PFSK-1 (cell line): ENCODE results near the gene PIEZO2.

Source experiments
- FOXP2 ChIP-seq: optimal IDR thresholded peaks from 2 replicates; pipeline ENCODE3; 2011; ENCODE audit warnings: borderline replicate concordance, control low read depth, inconsistent platforms; ENCODE audit not compliant: insufficient read depth; ENCODE audit errors: extremely low read length, extremely low read depth
- POLR2AphosphoS5 ChIP-seq: IDR thresholded peaks from 2 replicates; pipeline ENCODE4 v1.6.1; 2012; ENCODE audit warnings: low read depth, mild to moderate bottlenecking, control low read depth, low read length, moderate library complexity
- SIN3A ChIP-seq: IDR thresholded peaks from 2 replicates; pipeline ENCODE4 v1.6.1; 2012; ENCODE audit warnings: mild to moderate bottlenecking, low read length, moderate library complexity, borderline replicate concordance; ENCODE audit not compliant: insufficient read depth
- TAF1 ChIP-seq: IDR thresholded peaks from 2 replicates; pipeline ENCODE4 v1.6.1; 2012; ENCODE audit warnings: low read length, control low read depth, borderline replicate concordance; ENCODE audit not compliant: insufficient read depth
- TF ChIP-seq, protein P1 (sequence below), 2 experiments: IDR thresholded peaks; 2 replicates each; pipeline versions ENCODE4 v1.6.1 to v1.8.0; 2011 to 2012; ENCODE audit warnings: low read depth in 2 of 2, low read length in 2 of 2, control low read depth in 1 of 2, inconsistent platforms in 1 of 2, mild to moderate bottlenecking in 1 of 2, moderate library complexity in 1 of 2; ENCODE audit not compliant: insufficient read depth in 1 of 2

The PIEZO2 gene

DNA sequence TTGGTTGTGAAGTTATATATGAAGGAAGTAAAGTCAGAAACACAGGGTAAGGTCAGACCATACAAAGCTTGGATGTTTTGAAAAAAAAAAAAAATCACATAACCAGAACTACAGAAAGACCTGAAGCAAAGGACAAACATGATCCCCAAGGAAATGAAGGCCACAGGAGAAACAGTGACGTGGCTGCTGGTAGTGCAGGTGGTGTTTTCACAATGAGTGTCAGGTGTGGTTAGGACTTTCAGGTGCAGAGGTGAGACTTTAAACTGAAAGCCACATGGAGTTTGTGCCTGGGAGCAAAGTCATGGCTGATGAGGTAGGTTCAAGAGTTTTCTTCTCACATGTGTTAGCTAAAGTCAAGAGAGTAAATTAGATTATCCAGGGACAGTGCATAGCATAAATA is 270.7 kb downstream of the PIEZO2 start:
- TF ChIP-seq TAF1 (no peak), SIN3A (no peak), POLR2AphosphoS5 (no peak), FOXP2 (no peak)
- TF ChIP-seq, protein P1, sequence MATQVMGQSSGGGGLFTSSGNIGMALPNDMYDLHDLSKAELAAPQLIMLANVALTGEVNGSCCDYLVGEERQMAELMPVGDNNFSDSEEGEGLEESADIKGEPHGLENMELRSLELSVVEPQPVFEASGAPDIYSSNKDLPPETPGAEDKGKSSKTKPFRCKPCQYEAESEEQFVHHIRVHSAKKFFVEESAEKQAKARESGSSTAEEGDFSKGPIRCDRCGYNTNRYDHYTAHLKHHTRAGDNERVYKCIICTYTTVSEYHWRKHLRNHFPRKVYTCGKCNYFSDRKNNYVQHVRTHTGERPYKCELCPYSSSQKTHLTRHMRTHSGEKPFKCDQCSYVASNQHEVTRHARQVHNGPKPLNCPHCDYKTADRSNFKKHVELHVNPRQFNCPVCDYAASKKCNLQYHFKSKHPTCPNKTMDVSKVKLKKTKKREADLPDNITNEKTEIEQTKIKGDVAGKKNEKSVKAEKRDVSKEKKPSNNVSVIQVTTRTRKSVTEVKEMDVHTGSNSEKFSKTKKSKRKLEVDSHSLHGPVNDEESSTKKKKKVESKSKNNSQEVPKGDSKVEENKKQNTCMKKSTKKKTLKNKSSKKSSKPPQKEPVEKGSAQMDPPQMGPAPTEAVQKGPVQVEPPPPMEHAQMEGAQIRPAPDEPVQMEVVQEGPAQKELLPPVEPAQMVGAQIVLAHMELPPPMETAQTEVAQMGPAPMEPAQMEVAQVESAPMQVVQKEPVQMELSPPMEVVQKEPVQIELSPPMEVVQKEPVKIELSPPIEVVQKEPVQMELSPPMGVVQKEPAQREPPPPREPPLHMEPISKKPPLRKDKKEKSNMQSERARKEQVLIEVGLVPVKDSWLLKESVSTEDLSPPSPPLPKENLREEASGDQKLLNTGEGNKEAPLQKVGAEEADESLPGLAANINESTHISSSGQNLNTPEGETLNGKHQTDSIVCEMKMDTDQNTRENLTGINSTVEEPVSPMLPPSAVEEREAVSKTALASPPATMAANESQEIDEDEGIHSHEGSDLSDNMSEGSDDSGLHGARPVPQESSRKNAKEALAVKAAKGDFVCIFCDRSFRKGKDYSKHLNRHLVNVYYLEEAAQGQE (IDR thresholded peaks at IDR 0.05; ENCODE audit: insufficient read depth in 1 of 2, low read depth in 2 of 2, low read length in 2 of 2) = no peak

DNA sequence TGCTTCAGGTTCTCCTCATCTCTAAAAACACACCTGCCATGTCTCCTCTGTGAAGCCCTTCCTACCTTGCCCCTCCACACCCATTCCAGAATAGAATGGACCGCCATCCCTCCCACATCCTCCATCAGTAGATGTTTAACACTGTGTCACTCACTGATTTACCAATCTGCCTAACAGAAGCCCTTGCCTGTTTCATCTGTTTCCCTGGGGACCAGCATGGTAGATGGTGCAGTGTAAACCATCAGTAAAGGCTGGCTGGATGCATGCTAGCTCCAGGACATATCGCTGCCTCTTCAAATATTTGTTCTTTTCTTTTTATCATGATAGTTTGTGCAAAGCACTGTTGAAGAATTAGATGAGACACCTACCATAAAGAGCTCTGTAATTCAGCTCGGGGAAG is 271.4 kb downstream of the PIEZO2 start:
- TF ChIP-seq SIN3A = no peak
- TF ChIP-seq POLR2AphosphoS5 = no peak
- no peak for TF ChIP-seq TAF1
- TF ChIP-seq, protein P1 (IDR thresholded peaks at IDR 0.05; ENCODE audit: insufficient read depth in 1 of 2, low read depth in 2 of 2, low read length in 2 of 2) = no peak
- TF ChIP-seq FOXP2 = no peak

DNA sequence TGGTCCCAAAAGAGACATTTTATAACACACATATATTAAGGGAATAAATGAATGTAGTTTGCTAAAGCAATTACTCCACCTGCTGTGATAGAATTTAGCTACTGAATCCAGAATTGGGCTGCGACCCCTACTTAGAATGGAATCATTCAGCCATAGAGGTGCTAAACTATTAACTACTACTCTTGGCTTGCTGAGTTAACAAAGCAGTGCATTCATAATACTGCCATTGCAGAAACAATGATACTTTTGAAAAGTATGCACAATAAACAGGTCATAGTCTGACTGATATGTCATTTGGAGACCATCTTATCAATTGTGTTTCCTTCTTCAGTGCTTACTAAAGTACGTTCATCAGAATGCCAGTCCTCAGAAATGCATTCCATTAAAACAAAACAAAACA is 273.6 kb downstream of the PIEZO2 start:
- TF ChIP-seq SIN3A = no peak
- TF ChIP-seq TAF1 = no peak
- no peak for TF ChIP-seq POLR2AphosphoS5
- TF ChIP-seq, protein P1 (IDR thresholded peaks at IDR 0.05; ENCODE audit: insufficient read depth in 1 of 2, low read depth in 2 of 2, low read length in 2 of 2) = no peak
- TF ChIP-seq FOXP2 = no peak

DNA sequence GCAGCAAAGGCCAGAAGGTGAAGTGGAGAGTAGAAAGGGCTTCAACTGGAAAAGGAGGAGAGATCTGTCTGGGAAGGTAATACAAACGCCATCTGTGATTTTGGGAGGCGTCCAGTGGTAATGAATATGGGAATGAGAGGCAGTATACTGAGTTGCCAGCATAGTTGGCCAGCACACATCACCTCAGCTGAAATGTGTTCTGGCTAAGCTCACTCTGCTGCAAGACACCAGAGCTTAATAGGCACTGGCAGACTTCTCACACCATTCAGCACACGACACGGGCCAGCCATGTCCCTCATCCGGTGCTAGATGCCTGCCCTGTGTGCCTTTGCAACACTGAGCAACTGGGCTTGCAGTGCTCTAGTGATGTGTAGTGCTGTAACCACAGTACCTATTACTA is 277.1 kb downstream of the PIEZO2 start:
- TF ChIP-seq TAF1 (no peak), FOXP2 (no peak), POLR2AphosphoS5 (no peak), SIN3A (no peak)
- TF ChIP-seq, protein P1 (IDR thresholded peaks at IDR 0.05; ENCODE audit: insufficient read depth in 1 of 2, low read depth in 2 of 2, low read length in 2 of 2) = no peak

DNA sequence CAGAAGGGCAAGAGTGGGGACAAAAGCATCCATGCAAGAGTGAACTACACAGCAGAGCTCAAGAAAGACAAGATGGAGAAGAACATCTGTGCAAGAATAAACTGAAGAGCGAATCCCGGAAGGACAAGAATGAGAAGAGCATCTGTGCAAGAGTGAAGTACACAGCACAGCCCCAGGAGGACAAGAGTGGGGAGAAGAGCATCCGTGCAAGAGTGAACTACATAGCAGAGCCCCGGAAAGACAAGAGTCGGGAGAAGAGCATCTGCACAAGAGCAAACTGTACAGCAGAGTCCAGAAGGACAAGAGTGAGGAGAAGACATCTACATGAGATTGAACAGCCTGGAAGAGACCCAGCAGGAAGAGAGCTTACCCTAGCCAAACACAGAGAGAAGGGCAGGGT is 284.6 kb downstream of the PIEZO2 start:
- no peak for TF ChIP-seq SIN3A
